Endothelial cell of umbilical vein (primary cell): ENCODE measurements around the gene SON.

Source experiments
- EZH2 ChIP-seq: IDR thresholded peaks from 2 replicates; pipeline ENCODE4 v1.6.1; 2012; ENCODE audit warnings: borderline replicate concordance, low read depth, mild to moderate bottlenecking, moderate library complexity, low read length, inconsistent platforms; ENCODE audit not compliant: severe bottlenecking
- POLR2AphosphoS5 ChIP-seq: IDR thresholded peaks from 2 replicates; pipeline ENCODE4 v1.6.1; 2012; ENCODE audit warnings: low read depth, mild to moderate bottlenecking, control low read depth, low read length, moderate library complexity; ENCODE audit not compliant: insufficient read depth
- TF ChIP-seq, protein P1 (sequence below): IDR thresholded peaks from 2 replicates; pipeline ENCODE4 v1.6.1; 2011; ENCODE audit not compliant: insufficient read depth, insufficient read length
- TF ChIP-seq, protein P2 (sequence below), 2 donors: IDR thresholded peaks; 1 replicate in 1 of 2; 2 replicates in 1 of 2; pipeline ENCODE4 v1.5.1; 2011; ENCODE audit warnings: low read length in 2 of 2, mild to moderate bottlenecking in 2 of 2, moderate library complexity in 2 of 2, control low read depth in 1 of 2, inconsistent platforms in 1 of 2, low read depth in 1 of 2; ENCODE audit not compliant: insufficient read depth in 1 of 2; ENCODE audit errors: extremely low read depth in 1 of 2

DNA sequence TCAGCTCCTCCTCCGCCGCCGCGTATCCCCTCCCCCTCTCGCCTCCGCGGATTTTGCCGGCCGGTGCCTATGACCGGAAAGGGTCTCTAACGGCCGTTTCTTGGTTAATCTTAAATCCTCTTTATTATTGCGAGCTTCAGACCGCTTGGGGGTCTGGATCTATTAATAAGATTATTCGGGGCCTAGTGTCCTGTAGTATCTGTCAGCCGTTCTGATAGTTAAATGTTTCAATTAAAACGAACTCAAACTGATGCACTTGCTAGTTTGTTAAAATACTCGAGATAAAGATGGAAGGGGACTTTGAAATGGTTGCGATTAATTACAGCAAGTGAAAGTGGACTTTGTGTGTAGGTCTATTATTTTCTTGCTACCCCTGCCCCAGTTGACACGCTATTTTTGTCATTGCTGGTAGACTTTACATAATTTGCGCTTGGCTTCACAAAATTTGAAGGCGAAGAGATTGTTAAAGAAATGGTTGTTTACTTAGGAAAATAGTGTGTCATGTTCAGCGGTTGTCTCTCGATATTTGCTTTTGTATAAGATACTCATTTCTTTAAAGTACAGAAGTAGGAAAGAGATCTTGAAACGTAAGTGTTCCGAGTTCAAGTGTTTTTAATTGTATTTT, 779 bp downstream of the SON start:
- TF ChIP-seq, protein P1, sequence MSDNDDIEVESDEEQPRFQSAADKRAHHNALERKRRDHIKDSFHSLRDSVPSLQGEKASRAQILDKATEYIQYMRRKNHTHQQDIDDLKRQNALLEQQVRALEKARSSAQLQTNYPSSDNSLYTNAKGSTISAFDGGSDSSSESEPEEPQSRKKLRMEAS, result no peak
- TF ChIP-seq POLR2AphosphoS5 (no peak), EZH2 (no peak)
- TF ChIP-seq, protein P2, sequence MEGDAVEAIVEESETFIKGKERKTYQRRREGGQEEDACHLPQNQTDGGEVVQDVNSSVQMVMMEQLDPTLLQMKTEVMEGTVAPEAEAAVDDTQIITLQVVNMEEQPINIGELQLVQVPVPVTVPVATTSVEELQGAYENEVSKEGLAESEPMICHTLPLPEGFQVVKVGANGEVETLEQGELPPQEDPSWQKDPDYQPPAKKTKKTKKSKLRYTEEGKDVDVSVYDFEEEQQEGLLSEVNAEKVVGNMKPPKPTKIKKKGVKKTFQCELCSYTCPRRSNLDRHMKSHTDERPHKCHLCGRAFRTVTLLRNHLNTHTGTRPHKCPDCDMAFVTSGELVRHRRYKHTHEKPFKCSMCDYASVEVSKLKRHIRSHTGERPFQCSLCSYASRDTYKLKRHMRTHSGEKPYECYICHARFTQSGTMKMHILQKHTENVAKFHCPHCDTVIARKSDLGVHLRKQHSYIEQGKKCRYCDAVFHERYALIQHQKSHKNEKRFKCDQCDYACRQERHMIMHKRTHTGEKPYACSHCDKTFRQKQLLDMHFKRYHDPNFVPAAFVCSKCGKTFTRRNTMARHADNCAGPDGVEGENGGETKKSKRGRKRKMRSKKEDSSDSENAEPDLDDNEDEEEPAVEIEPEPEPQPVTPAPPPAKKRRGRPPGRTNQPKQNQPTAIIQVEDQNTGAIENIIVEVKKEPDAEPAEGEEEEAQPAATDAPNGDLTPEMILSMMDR (IDR thresholded peaks at IDR 0.05; ENCODE audit: extremely low read depth in 1 of 2, insufficient read depth in 1 of 2, low read depth in 1 of 2, low read length in 2 of 2), result no peak
